ENCODE measurements around the gene SIPA1L3.

- TF ChIP-seq CTCF (conservative IDR thresholded peaks at IDR 0.05; ENCODE audit: low read depth in 2 of 2) (no peak), ETS1 (IDR thresholded peaks at IDR 0.05) (no peak), EZH2phosphoT487 (IDR thresholded peaks at IDR 0.05; ENCODE audit: unreplicated experiment) (no peak), REST (IDR thresholded peaks at IDR 0.05; ENCODE audit: unreplicated experiment) (no peak), EZH2 (IDR thresholded peaks at IDR 0.05; ENCODE audit: low read depth, unreplicated experiment) (no peak), POLR2AphosphoS5 (IDR thresholded peaks at IDR 0.05; ENCODE audit: low read depth) (no peak), NANOG (IDR thresholded peaks at IDR 0.05; ENCODE audit: borderline replicate concordance) (no peak), JUNB (IDR thresholded peaks at IDR 0.05; ENCODE audit: unreplicated experiment) (no peak), CREB1 (CRISPR knock-in tag; IDR thresholded peaks at IDR 0.05; ENCODE audit: low read depth) (no peak), ZNF331 (CRISPR knock-in tag; IDR thresholded peaks at IDR 0.05; ENCODE audit: low read depth) (no peak)
Observed at GRCh38 chr19:37953918-37954303, 46.9 kb downstream of the SIPA1L3 start.

All from GM23338 (cell line).